H9 (cell line): ENCODE results near the gene JMJD1C. TPM values are rescaled to one million over a fixed set of nuclear protein-coding genes. Genes with fewer than 3 reads are reported as not detected.

ENCODE experiments used
- DNase-seq: peaks from one replicate; pipeline ENCODE4 v3.0.0-alpha.2; 2017
- H2AFZ ChIP-seq: one replicate; pipeline ENCODE4 v1.6.1; 2013; ENCODE audit warnings: mild to moderate bottlenecking, low read length, control low read depth, moderate library complexity
- H2AK5ac ChIP-seq: 2 replicates; pipeline ENCODE4 v1.6.1; 2013; ENCODE audit warnings: low read length, control low read depth, mixed read lengths; ENCODE audit not compliant: insufficient read length
- H2BK120ac ChIP-seq: one replicate; pipeline ENCODE4 v1.6.1; 2013; ENCODE audit warnings: low read depth, mild to moderate bottlenecking, low read length, control low read depth, inconsistent platforms; ENCODE audit not compliant: poor library complexity, severe bottlenecking
- H2BK12ac ChIP-seq: 2 replicates; pipeline ENCODE4 v1.6.1; 2013; ENCODE audit warnings: low read length, control low read depth, mixed read lengths, low read depth; ENCODE audit not compliant: insufficient read length
- H2BK15ac ChIP-seq: 2 replicates; pipeline ENCODE4 v1.6.1; 2013; ENCODE audit warnings: low read depth, low read length, control low read depth
- H2BK20ac ChIP-seq: one replicate; pipeline ENCODE4 v1.6.1; 2013; ENCODE audit warnings: low read depth, mild to moderate bottlenecking, low read length, control low read depth, inconsistent platforms; ENCODE audit not compliant: poor library complexity, severe bottlenecking
- H2BK5ac ChIP-seq: 2 replicates; pipeline ENCODE4 v1.6.1; 2013; ENCODE audit warnings: low read length, control low read depth, mixed read lengths; ENCODE audit not compliant: insufficient read length
- H3K14ac ChIP-seq: 2 replicates; pipeline ENCODE4 v1.6.1; 2013; ENCODE audit warnings: low read length, control low read depth; ENCODE audit not compliant: insufficient read depth
- H3K18ac ChIP-seq: 2 replicates; pipeline ENCODE4 v1.6.1; 2013; ENCODE audit warnings: low read depth, mild to moderate bottlenecking, mixed read lengths, low read length, control low read depth; ENCODE audit not compliant: insufficient read length
- H3K23ac ChIP-seq: 2 replicates; pipeline ENCODE4 v1.6.1; 2013; ENCODE audit warnings: low read length, control low read depth, mixed read lengths, low read depth; ENCODE audit not compliant: insufficient read length
- H3K23me2 ChIP-seq: 2 replicates; pipeline ENCODE4 v1.6.1; 2013; ENCODE audit warnings: low read depth, mild to moderate bottlenecking, mixed read lengths, low read length, control low read depth; ENCODE audit not compliant: insufficient read length, poor library complexity, severe bottlenecking
- H3K27ac ChIP-seq: 2 replicates; pipeline ENCODE4 v1.5.1; 2013; ENCODE audit warnings: low read length, control low read depth, mixed read lengths, low read depth; ENCODE audit not compliant: insufficient read length
- H3K27me3 ChIP-seq: 2 replicates; pipeline ENCODE4 v1.6.1; 2013; ENCODE audit warnings: low read length, control low read depth, inconsistent platforms; ENCODE audit not compliant: insufficient read depth
- H3K4ac ChIP-seq: 2 replicates; pipeline ENCODE4 v1.6.1; 2013; ENCODE audit warnings: low read depth, mild to moderate bottlenecking, control low read depth, inconsistent platforms, low read length, moderate library complexity
- H3K4me1 ChIP-seq: 2 replicates; pipeline ENCODE4 v1.6.1; 2013; ENCODE audit warnings: low read length, control low read depth, inconsistent platforms; ENCODE audit not compliant: insufficient read depth
- H3K4me2 ChIP-seq: 2 replicates; pipeline ENCODE4 v1.6.1; 2013; ENCODE audit warnings: low read length, control low read depth, mixed read lengths; ENCODE audit not compliant: insufficient read length, insufficient read depth
- H3K56ac ChIP-seq: 2 replicates; pipeline ENCODE4 v1.6.1; 2013; ENCODE audit warnings: low read depth, mild to moderate bottlenecking, mixed read lengths, low read length, control low read depth; ENCODE audit not compliant: insufficient read length
- H3K79me1 ChIP-seq: 2 replicates; pipeline ENCODE4 v1.6.1; 2013; ENCODE audit warnings: low read depth, mild to moderate bottlenecking, moderate library complexity, low read length, control low read depth, inconsistent platforms; ENCODE audit not compliant: insufficient read depth, poor library complexity, severe bottlenecking
- H3K79me2 ChIP-seq: 2 replicates; pipeline ENCODE4 v1.6.1; 2013; ENCODE audit warnings: low read length, control low read depth, inconsistent platforms; ENCODE audit not compliant: insufficient read depth
- H3K9ac ChIP-seq: 2 replicates; pipeline ENCODE4 v1.6.1; 2013; ENCODE audit warnings: low read length, control low read depth, mixed read lengths; ENCODE audit not compliant: insufficient read length; ENCODE audit errors: extremely low read depth
- H3K9me3 ChIP-seq: one replicate; pipeline ENCODE4 v1.6.1; 2013; ENCODE audit warnings: low read depth, low read length, inconsistent platforms; ENCODE audit not compliant: control insufficient read depth
- H3T11ph ChIP-seq: one replicate; pipeline ENCODE4 v1.6.1; 2013; ENCODE audit warnings: mild to moderate bottlenecking, low read length, control low read depth, inconsistent platforms
- H4K20me1 ChIP-seq: one replicate; pipeline ENCODE4 v1.6.1; 2013; ENCODE audit not compliant: control insufficient read depth, insufficient read length, insufficient read depth
- H4K5ac ChIP-seq: 2 replicates; pipeline ENCODE4 v1.6.1; 2013; ENCODE audit warnings: low read depth, mild to moderate bottlenecking, mixed read lengths, low read length, control low read depth; ENCODE audit not compliant: insufficient read length
- H4K8ac ChIP-seq: replicated peaks from 2 replicates; pipeline ENCODE4 v1.6.1; 2013; ENCODE audit warnings: low read length, control low read depth, mixed read lengths, low read depth; ENCODE audit not compliant: insufficient read length
- H4K91ac ChIP-seq: 2 replicates; pipeline ENCODE4 v1.6.1; 2013; ENCODE audit warnings: low read depth, mild to moderate bottlenecking, moderate library complexity, mixed read lengths, low read length, control low read depth; ENCODE audit not compliant: insufficient read length
- H3K27ac Mint-ChIP-seq, 3 experiments: 2 replicates in 2 of 3; 3 replicates in 1 of 3; pipeline ENCODE4 v1.8.0; 2020 to 2021; ENCODE audit warnings: mixed read lengths in 3 of 3, mild to moderate bottlenecking in 1 of 3, moderate library complexity in 1 of 3
- H3K27me3 Mint-ChIP-seq: 2 replicates; pipeline ENCODE4 v1.8.0; 2021; ENCODE audit warnings: low read depth, mild to moderate bottlenecking, moderate library complexity, mixed read lengths
- H3K36me3 Mint-ChIP-seq, 3 experiments: 2 replicates in 2 of 3; 3 replicates in 1 of 3; pipeline ENCODE4 v1.8.0; 2020 to 2021; ENCODE audit warnings: low read depth in 3 of 3, mixed read lengths in 3 of 3; ENCODE audit not compliant: insufficient read depth in 1 of 3
- H3K4me1 Mint-ChIP-seq, 2 experiments: 2 replicates each; pipeline ENCODE4 v1.8.0; 2020; ENCODE audit warnings: mixed read lengths in 2 of 2
- H3K4me3 Mint-ChIP-seq, 2 experiments: 2 replicates in 1 of 2; 3 replicates in 1 of 2; pipeline ENCODE4 v1.8.0; 2020 to 2021; ENCODE audit warnings: mild to moderate bottlenecking in 2 of 2, mixed read lengths in 2 of 2, moderate library complexity in 1 of 2
- H3K9me3 Mint-ChIP-seq, 2 experiments: 2 replicates in 1 of 2; 3 replicates in 1 of 2; pipeline ENCODE4 v1.8.0; 2020; ENCODE audit warnings: mild to moderate bottlenecking in 2 of 2, mixed read lengths in 2 of 2, moderate library complexity in 1 of 2
- CTCF ChIP-seq: fragments of 200-600 bp; sonication (generic); conservative IDR thresholded peaks from 3 replicates; pipeline ENCODE4 v1.8.0; 2021; ENCODE audit warnings: antibody characterized with exemption, mild to moderate bottlenecking
- WGBS: extraction: QIAGEN DNeasy Blood & Tissue Kit; methylation state at CpG from one replicate; pipeline ENCODE4 v1.1.7; 2013; ENCODE audit warnings: missing lambda C conversion rate, low lambda C conversion rate, mixed read lengths; ENCODE audit not compliant: insufficient read length; ENCODE audit errors: extremely low coverage; 5-methylcytosine and 5-hydroxymethylcytosine counted together
- total RNA-seq: library from RNA; stranded (reverse); gene quantifications from 2 replicates; pipeline ENCODE4 v1.2.1, GENCODE V29; 2021

JMJD1C gene
- total RNA-seq, 1 experiment from 2014 or later: 200 TPM

- no peak overlapping the region for H3K14ac ChIP-seq
- H3K56ac ChIP-seq: no peak overlapping the region
- no peak overlapping the region for H3K27ac ChIP-seq
- no peak overlapping the region for H3K18ac ChIP-seq
- H4K91ac ChIP-seq: no peak overlapping the region
- Mint-ChIP-seq H3K9me3 (no peaks in the 10 kb centered on the region), H3K27ac (peak overlapping the region in 1 of 3 experiments; percentile 46; a peak in 1 of 7 replicates), H3K27me3 (no peaks in the 10 kb centered on the region), H3K4me1 (peaks cover 32 to 34% of the 10 kb centered on the region in 2 experiments), H3K36me3 (no peaks in the 10 kb centered on the region), H3K4me3 (no peak overlapping the region)
- no peaks in the 10 kb centered on the region for H3K23me2 ChIP-seq
- H2BK20ac ChIP-seq: no peak overlapping the region
- no peaks in the 10 kb centered on the region for H3K4me1 ChIP-seq
- no peak for DNase-seq
- H2BK15ac ChIP-seq: no peak overlapping the region
- H4K5ac ChIP-seq: no peak overlapping the region
- TF ChIP-seq CTCF: no peak
- no peaks in the 10 kb centered on the region for H3K9me3 ChIP-seq
- no peak overlapping the region for H3K4me2 ChIP-seq
- no peak overlapping the region for H2AFZ ChIP-seq
- peaks cover 5% of the 10 kb centered on the region; the same call in 1 of the 2 replicates for H3K79me2 ChIP-seq
- H2BK12ac ChIP-seq: no peak overlapping the region
- H4K8ac ChIP-seq: no peak overlapping the region
- no peak overlapping the region for H2BK120ac ChIP-seq
- peaks cover 6% of the 10 kb centered on the region for H3K79me1 ChIP-seq
- H3K4ac ChIP-seq: no peak overlapping the region
- H3K9ac ChIP-seq: no peak overlapping the region
- no peaks in the 10 kb centered on the region for H4K20me1 ChIP-seq
- H3K27me3 ChIP-seq: no peaks in the 10 kb centered on the region
- no peak overlapping the region for H3K23ac ChIP-seq
- H3T11ph ChIP-seq: no peak overlapping the region
- no CpG with 5 or more reads among the region's 8 CpGs for WGBS
- H2BK5ac ChIP-seq: no peak overlapping the region
- no peak overlapping the region for H2AK5ac ChIP-seq
Observed at GRCh38 chr10:63474488-63474887, 8.7 kb upstream of the JMJD1C start.
